Glutamatergic neuron (in vitro differentiated cells): ENCODE data around the gene KRT222. TPM values are rescaled to one million over a fixed set of nuclear protein-coding genes. Genes with fewer than 3 reads are reported as not detected.

Experiments
- DNase-seq: peaks from one replicate; pipeline ENCODE4 v3.0.0; 2022
- H3K27ac Mint-ChIP-seq: one replicate; pipeline ENCODE4 v1.8.0; 2020; ENCODE audit warnings: mild to moderate bottlenecking, mixed read lengths, inconsistent platforms; ENCODE audit not compliant: unreplicated experiment
- H3K27me3 Mint-ChIP-seq: one replicate; pipeline ENCODE4 v1.8.0; 2020; ENCODE audit warnings: mild to moderate bottlenecking, moderate library complexity, mixed read lengths, inconsistent platforms; ENCODE audit not compliant: unreplicated experiment
- H3K36me3 Mint-ChIP-seq: one replicate; pipeline ENCODE4 v1.8.0; 2020; ENCODE audit warnings: mild to moderate bottlenecking, mixed read lengths, inconsistent platforms; ENCODE audit not compliant: unreplicated experiment
- H3K4me1 Mint-ChIP-seq: one replicate; pipeline ENCODE4 v1.8.0; 2020; ENCODE audit warnings: mild to moderate bottlenecking, low read depth, mixed read lengths, inconsistent platforms; ENCODE audit not compliant: unreplicated experiment
- H3K4me3 Mint-ChIP-seq: one replicate; pipeline ENCODE4 v1.8.0; 2020; ENCODE audit warnings: mild to moderate bottlenecking, mixed read lengths, inconsistent platforms; ENCODE audit not compliant: unreplicated experiment
- H3K9me3 Mint-ChIP-seq: one replicate; pipeline ENCODE4 v1.8.0; 2020; ENCODE audit warnings: mild to moderate bottlenecking, moderate library complexity, mixed read lengths, inconsistent platforms; ENCODE audit not compliant: unreplicated experiment
- total RNA-seq: library from RNA; stranded (reverse); fragmentation: NEBNext Ultra II Directional; extraction: Animal tissue kit (Norgen Biotek cat#: 25700); gene quantifications from one replicate; pipeline ENCODE4 v1.2.1, GENCODE V29; 2021; ENCODE audit not compliant: unreplicated experiment
- TF ChIP-seq, protein P1 (sequence below): fragments of 200-600 bp; sonication (generic); IDR thresholded peaks from one replicate; pipeline ENCODE4 v1.5.0; 2021; ENCODE audit not compliant: partially characterized antibody, unreplicated experiment

Gene KRT222
- total RNA-seq, 1 donor from 2014 or later = 1.3 TPM

GRCh38 chr17:40679523-40679907 is 14.5 kb upstream of the KRT222 start:
- no peak for DNase-seq
- Mint-ChIP-seq H3K27ac (no peak overlapping the region), H3K27me3 (no peaks in the 10 kb centered on the region), H3K4me1 (no peaks in the 10 kb centered on the region), H3K36me3 (no peaks in the 10 kb centered on the region), H3K4me3 (no peak overlapping the region), H3K9me3 (no peaks in the 10 kb centered on the region)
- TF ChIP-seq, protein P1, sequence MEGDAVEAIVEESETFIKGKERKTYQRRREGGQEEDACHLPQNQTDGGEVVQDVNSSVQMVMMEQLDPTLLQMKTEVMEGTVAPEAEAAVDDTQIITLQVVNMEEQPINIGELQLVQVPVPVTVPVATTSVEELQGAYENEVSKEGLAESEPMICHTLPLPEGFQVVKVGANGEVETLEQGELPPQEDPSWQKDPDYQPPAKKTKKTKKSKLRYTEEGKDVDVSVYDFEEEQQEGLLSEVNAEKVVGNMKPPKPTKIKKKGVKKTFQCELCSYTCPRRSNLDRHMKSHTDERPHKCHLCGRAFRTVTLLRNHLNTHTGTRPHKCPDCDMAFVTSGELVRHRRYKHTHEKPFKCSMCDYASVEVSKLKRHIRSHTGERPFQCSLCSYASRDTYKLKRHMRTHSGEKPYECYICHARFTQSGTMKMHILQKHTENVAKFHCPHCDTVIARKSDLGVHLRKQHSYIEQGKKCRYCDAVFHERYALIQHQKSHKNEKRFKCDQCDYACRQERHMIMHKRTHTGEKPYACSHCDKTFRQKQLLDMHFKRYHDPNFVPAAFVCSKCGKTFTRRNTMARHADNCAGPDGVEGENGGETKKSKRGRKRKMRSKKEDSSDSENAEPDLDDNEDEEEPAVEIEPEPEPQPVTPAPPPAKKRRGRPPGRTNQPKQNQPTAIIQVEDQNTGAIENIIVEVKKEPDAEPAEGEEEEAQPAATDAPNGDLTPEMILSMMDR = no peak

- Mint-ChIP-seq H3K27ac (no peak overlapping the region), H3K36me3 (no peaks in the 10 kb centered on the region)
Observed at GRCh38 chr17:40678902-40679522, 14.0 kb upstream of the KRT222 start.

DNA sequence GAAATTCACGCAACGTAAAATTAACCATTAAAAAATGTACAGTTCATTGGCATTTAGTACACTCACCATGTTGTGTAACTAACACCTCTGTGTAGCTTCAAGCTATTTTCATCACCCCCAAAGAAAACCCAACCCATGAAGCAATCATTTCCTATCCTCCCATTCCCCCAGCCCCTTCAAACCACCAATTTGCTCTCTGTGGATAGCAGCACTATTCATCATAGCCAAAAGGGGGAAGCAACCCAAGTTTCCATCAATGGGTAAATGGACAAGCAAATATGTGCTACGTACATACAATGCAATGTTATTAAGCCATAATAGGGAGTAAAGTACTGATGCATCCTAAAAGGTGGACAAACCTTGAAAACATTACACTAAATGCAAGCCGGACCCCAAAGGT is 10.9 kb upstream of the KRT222 start:
- no peak overlapping the region for H3K27ac Mint-ChIP-seq
- no peaks in the 10 kb centered on the region for H3K36me3 Mint-ChIP-seq

More at GRCh38 chr17:40678902-40679522, 14.0 kb upstream of the KRT222 start:
- Mint-ChIP-seq H3K4me1 (no peaks in the 10 kb centered on the region), H3K27me3 (no peaks in the 10 kb centered on the region), H3K9me3 (no peaks in the 10 kb centered on the region), H3K4me3 (no peak overlapping the region)
- TF ChIP-seq, protein P1 = no peak
- DNase-seq = no peak

GRCh38 chr17:40672654-40673053 is 7.7 kb upstream of the KRT222 start:
- H3K27me3 Mint-ChIP-seq = no peaks in the 10 kb centered on the region
- no peak overlapping the region for H3K27ac Mint-ChIP-seq
- DNase-seq = no peak
- TF ChIP-seq, protein P1 = no peak
- H3K4me1 Mint-ChIP-seq = peaks cover 16% of the 10 kb centered on the region
- H3K9me3 Mint-ChIP-seq = peaks cover 2% of the 10 kb centered on the region
- H3K4me3 Mint-ChIP-seq = no peak overlapping the region
- H3K36me3 Mint-ChIP-seq = no peaks in the 10 kb centered on the region

More for the DNA sequence above, 10.9 kb upstream of the KRT222 start:
- H3K9me3 Mint-ChIP-seq = no peaks in the 10 kb centered on the region
- H3K4me1 Mint-ChIP-seq = peaks cover 12% of the 10 kb centered on the region
- H3K27me3 Mint-ChIP-seq = no peaks in the 10 kb centered on the region
- no peak for DNase-seq
- H3K4me3 Mint-ChIP-seq = no peak overlapping the region
- TF ChIP-seq, protein P1 = no peak

DNA sequence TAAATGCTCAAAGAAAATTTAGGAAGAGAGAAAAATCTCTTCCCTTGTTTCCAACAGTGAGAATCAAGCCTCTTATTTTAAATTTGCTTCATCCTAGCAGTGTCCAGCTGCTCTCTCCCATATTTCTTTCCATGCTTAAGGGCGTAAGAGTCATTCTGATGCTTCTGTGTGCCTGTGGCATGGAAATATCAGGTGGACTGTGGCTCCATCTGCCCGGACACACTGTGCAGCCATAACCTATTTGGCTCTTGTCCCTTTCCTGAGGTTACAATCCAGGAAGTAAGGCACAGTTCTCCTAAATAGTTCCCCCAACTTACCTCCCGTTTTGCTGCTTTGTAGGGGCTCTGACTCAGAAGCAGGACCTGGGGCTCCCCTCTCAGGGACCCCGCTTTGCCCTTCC is 6.3 kb upstream of the KRT222 start:
- Mint-ChIP-seq H3K4me1 (peaks cover 21% of the 10 kb centered on the region), H3K27me3 (no peaks in the 10 kb centered on the region), H3K9me3 (peaks cover 2% of the 10 kb centered on the region), H3K27ac (peak overlapping the region; percentile 46), H3K36me3 (no peaks in the 10 kb centered on the region), H3K4me3 (no peak overlapping the region)
- TF ChIP-seq, protein P1 = no peak
- no peak for DNase-seq
